OCI-LY1 (cell line): ENCODE data around the gene IFIT1B.

Experiments used
- EZH2 ChIP-seq: fragments of 200-600 bp; sonication (generic), shearing (Covaris generic); IDR thresholded peaks from 2 replicates; pipeline ENCODE4 v1.8.0; 2017; ENCODE audit warnings: borderline replicate concordance, mixed run types, mild to moderate bottlenecking, antibody characterized with exemption, low read length, moderate library complexity, mixed read lengths
- TF ChIP-seq, protein P1 (sequence below): fragments of 200-600 bp; sonication (generic), shearing (Covaris generic); IDR thresholded peaks from 2 replicates; pipeline ENCODE4 v1.5.1; 2017; ENCODE audit warnings: mild to moderate bottlenecking, antibody characterized with exemption, low read length, moderate library complexity, mixed read lengths

- TF ChIP-seq, protein P1, sequence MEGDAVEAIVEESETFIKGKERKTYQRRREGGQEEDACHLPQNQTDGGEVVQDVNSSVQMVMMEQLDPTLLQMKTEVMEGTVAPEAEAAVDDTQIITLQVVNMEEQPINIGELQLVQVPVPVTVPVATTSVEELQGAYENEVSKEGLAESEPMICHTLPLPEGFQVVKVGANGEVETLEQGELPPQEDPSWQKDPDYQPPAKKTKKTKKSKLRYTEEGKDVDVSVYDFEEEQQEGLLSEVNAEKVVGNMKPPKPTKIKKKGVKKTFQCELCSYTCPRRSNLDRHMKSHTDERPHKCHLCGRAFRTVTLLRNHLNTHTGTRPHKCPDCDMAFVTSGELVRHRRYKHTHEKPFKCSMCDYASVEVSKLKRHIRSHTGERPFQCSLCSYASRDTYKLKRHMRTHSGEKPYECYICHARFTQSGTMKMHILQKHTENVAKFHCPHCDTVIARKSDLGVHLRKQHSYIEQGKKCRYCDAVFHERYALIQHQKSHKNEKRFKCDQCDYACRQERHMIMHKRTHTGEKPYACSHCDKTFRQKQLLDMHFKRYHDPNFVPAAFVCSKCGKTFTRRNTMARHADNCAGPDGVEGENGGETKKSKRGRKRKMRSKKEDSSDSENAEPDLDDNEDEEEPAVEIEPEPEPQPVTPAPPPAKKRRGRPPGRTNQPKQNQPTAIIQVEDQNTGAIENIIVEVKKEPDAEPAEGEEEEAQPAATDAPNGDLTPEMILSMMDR, result no peak
- TF ChIP-seq EZH2, result no peak
These were observed 51.0 kb downstream of the IFIT1B start for GRCh38 chr10:89428877-89429276.
